GOT3 (cell line): ENCODE measurements around the gene TAS2R41.
"Not testable (repeated sequence)": the region's sequence is repeated elsewhere in the genome, so short reads cannot be mapped to it uniquely, and the experiment has no call there.

Source experiments
- DNase-seq: peaks from one replicate; lab custom pipeline; 2025; ENCODE audit warnings: mixed read lengths; lab: John Stamatoyannopoulos, UW

The TAS2R41 gene

DNA sequence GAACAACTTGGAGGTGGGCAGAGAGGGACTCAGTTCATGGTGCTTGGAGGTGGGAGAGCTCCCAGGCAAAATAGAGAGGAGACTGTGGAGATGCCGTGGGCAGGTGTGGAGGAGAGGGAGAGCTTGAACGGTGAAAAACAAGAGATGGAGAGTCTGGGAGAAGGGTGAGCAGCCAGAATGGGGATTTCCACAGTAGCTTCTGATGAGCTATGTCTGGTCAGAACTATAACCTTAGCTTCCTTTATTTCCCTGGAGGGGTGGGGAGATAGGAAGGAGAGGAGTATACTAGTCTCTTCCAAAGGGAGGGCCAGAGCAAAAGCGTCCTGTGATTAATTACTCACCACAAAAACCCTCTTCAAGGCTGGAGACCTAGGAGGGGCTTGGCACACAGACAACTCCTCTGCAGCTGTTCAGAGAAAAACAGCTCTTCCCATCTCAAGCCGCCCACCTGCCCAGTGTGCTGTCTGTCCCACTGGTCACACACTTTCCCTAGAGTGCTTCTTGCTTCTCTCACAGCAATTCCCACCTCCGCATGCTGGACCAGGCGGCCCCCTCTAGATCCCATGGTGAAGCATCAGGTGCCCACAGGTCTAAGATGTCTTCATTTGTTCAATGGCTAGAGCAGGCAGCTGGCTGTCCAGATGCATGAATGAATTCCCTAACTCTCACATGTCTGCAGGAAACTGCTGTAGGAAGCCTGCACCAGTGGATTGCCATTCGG is 41.9 kb downstream of the TAS2R41 start:
- no peak for DNase-seq

DNA sequence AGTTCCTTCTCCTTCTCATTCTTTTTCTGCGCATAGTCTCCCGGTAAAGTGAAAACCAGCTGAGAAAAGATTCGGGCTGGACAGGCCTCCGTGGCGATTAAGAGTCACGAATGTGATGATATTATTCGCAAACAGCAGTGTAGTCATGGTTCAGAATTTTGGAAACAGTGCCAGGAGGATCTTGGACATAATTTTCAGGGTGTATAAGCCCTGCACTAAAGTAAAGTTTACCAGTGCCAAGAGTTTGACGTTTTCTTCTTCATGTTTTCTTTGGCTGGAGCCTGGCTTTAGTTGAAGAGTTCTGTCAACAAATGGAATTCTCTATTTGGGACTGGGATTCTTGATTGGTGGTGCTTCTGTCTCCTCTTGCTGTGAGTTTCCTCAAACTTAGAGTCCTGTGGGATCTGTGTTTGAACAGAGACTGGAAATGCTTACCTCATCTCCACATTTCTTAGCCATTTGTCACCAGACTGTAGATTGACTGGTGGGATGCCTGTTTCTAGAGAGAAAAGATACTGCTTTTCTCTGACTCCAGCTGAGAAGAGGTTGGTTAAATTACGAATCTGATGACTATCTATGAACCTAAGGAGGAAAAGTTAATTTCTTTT is 44.7 kb downstream of the TAS2R41 start:
- not testable (repeated sequence) for DNase-seq
